8988T (cell line): ENCODE measurements around the gene VPS13D.
"Not testable (repeated sequence)": the region's sequence is repeated elsewhere in the genome, so short reads cannot be mapped to it uniquely, and the experiment has no call there.

ENCODE experiments used
- DNase-seq: peaks from one replicate; pipeline ENCODE4 v3.0.0; 2011

The VPS13D gene

DNA sequence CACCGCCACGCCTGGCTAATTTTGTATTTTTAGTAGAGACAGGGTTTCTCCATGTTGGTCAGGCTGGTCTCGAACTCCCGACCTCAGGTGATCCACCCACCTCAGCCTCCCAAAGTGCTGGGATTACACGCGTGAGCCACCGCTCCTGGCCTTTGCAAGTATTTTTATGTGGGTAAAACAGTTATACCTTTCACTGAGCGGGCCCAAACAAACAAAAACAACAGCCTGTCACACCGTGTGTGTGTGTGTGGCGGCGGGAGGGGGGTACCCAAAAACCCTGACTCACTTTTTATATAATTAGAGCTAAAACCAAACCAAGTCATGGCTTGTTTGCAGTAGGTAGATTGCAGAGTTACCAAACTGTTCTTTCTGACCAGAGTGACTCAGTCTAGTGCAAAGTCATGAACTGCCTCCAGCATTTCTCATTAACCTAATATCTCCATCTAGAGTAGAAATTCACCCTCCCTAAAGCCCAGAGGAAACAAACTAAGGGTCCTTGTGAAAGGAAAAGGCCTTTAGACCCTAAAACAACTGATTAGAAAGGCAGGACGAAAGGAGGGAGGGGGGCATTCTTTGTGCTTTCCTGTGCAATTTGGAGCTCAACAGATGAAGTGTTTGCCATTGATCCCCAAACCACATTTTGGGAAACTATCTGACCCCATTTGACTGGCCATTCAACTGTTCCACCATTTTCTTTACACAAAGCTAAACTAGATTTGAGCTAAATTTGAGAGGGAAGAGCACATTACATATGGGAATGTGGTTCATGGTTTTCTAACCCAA, 207.2 kb downstream of the VPS13D start:
- DNase-seq = no peak

DNA sequence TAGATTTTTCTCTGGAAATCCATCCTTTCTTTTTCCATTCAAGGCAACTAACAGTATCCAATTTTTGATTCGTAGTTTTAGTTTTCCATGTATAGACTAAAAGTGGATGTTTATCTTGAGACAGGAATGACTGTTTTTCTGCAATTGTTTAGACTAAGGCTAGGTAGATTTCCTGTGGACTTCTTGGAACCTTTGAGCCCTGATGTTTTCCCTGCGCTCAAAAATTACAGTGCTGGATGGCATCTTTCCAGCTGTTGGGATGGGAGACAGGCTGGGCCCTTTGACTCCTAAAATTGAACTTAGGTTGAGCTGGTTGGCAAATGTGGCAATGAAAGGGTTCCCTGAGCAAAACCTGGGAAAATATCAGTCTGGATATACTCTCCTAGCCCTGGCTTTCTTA, 207.8 kb downstream of the VPS13D start:
- no peak for DNase-seq

DNA sequence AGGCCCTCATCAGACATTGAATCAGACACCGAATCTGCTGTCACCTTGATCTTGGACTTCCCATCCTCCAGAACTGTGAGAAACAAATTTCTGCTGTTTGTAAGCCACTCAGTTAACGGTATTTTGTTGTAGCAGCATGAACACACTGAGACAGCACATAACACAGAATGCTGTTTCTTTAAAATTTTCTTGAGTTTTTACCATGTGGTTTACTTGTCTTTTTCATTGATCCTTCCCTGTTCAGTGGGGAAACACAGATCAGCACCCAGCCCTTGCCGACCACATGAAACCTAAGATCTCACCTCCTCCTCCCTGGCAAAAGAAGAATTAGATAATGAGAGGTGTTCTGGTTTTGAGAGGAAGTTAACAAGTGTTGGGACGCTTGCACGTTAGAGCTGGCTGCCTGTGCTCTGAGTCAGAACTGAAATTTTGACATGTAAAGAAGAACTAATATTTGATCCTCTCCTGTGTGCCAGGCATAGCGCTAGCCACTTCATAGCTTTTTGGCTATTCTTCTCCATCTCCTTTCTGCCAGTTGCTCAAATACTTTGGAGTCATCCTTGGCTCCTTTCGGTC, 208.6 kb downstream of the VPS13D start:
- no peak for DNase-seq

DNA sequence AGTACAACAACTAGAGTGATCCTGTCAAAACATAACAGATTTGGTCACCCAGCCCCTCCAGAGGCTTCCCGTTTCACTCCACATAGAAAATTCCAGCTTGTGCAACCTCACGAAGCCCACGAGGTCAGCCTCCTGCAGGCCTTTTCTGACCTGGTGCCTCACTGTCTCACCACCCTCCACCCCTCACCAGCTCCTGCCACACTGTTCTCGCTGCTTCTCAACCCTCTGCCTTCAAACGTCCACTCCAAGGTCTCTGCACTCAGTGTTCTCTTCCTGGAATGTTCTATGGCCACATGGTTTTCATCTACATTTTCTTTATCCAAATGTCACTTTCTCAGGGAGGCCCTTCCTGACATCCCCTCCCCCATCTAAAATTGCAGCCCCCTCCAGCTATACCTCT, 209.2 kb downstream of the VPS13D start:
- DNase-seq = no peak

DNA sequence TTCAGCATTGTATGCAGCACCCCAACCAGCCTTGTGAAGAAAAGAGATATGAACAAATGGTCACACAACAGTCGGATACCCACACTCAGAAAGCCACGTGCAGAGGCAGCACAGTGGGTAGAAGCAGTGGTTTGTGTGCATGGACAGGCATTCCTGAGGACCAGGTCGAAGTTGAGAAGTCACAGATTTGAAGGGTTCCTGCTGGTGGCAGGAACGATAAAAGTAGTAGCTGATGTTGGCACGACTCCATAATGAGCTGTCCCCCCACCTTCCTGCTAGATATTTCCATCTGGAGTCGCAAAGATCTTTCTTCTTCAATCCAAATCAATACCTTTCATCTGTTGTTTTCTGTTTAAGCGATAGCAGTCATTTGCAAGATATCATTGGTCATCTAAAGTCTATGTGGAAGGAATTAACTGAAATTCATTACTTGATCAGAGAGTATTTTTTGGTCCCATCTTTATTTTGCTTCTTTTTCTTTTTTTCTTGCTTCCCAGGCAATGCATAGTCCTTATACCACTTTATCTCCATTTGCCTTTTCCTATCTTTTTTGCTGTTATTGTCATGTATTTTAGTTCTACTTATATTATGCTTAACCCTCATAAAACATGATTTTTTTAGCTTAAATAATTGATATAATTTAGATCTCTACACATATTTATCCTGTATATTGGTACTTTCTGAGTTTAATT, 211.7 kb downstream of the VPS13D start:
- DNase-seq = no peak

DNA sequence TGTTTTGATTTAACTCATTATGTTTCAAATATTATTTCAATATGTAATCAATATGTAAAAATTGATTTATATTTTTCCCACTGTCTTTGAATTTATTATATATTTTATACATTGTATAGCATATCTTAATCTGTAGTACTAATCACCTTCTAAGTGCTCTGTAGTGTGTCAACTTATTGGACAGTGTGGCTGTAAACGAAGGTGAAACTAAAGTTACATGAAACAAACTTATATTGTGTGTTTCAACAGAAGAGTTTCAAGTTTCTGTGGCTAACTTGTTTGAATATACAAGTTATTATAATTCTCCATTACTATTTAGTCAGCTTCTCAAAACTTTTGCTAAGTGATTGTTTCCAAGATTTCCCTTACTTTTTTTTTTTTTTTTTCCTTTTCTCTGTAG, 212.4 kb downstream of the VPS13D start:
- DNase-seq = no peak

DNA sequence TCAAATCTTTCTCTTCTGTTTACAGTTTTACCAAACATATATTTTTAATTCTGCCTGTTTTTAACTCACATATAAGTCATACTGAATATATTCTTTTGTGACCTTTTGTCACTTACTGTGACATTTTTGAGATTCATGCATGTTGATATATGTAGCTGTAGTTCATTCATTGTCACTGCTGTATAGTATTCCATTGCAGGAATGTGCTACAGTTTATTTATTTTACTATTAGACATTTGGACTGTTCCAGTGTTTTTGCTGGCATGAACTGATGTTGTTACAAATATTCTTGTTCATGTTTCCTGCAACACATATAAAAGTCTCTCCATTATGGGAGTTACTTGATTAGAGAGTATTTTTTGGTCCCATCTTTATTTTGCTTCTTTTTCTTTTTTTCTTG, 213.3 kb downstream of the VPS13D start:
- no peak for DNase-seq

DNA sequence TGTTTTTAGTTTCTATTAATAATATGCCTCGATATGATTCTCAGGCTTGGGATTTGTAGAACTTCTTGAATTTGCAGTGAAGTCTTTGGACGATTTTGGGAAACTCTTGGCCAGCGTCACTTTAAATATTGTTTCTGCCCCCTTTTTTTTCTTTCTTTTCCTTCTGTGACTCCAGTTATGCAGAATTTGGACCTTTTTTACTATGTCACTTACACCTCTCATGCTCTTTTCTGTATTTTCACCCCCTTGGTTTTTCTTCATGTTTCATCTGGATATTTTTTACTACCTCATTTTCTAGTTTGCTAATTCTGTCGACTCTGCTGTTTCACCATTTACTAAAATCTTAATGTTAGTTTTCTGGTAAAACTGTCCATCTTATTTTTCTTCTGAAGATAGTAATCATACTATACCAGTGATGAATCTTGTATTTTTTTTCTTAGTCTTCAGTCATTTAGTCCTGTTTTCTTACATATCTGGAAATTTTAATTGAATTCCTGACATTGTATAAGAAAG, 214.6 kb downstream of the VPS13D start:
- DNase-seq = no peak

DNA sequence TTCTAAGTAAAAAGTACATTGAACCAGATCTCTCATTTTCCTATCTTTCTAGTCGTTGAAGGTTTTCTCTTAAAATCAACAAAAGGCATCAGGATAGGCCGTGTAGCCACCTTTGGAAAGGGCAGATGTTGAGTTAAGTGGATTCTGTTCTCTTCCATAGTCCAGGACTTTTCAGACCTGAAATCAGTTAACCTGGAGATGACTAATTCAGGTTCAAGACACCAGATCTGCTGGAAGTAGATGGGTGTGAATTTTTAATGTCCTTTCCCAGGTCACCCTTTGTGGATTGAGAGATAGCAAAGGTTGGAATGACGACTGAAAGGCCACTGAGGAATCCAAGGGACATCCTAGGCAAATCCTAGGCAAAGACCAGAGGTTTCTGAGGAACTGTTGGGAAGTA, 215.4 kb downstream of the VPS13D start:
- no peak for DNase-seq

DNA sequence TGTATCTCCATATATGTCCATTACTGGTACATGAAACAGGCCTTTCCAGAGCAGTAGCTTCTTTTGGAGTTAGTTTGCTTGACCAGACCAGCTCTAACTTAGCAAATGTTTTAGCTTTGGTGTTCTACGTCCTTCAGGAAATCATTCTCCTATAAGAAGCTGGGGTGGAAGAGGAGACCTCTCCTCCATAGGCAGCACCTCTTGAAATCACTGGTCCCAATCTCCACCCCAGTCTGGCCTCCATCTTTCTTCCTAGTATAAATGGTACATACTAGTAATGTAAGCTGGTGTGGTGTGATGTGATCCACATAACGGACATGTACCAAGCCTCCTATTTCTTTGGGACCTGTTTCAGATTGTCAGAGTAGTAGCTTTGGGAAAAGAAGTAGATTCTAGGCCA, 216.8 kb downstream of the VPS13D start:
- no peak for DNase-seq

DNA sequence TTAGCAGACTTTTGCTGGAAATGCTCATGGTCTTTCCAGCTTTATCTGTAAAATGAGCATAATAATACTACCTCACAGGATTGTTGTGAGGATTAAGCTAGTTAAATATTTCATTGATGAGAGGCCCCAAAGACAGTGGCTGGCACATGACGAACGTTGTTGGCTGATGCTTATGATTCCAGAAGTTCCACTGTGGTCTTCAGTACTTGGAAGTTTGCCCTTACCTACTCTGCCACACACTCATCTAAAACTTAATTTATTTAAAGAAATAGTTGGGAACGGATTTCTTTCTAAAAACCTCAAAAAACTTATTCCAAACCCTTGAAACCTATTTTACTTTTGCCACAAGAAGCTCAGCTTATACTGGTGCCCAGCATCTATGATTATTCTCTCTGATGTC, 217.5 kb downstream of the VPS13D start:
- DNase-seq = no peak

DNA sequence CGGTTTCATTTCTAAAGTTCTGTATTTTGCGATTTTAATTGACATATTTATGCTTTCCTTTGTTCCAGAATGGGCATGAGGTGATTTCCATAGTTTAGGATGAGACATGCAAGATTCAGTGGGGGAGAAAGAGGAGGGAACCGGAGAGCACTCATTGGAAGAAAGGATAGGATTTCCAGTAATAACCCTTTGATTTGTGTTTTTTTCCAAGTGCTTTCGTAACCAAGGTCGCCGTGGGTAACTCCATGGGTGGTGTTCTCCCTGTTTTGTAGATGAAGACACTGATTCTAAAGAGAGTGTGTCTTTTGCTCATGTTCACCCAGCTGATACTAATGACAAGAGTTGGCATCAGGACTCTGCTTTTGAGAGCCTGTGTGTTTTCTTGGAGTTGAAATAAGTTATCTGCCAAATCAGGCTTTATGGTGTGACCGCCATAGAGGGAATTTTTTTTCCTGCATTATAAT, 218.1 kb downstream of the VPS13D start:
- DNase-seq = no peak

DNA sequence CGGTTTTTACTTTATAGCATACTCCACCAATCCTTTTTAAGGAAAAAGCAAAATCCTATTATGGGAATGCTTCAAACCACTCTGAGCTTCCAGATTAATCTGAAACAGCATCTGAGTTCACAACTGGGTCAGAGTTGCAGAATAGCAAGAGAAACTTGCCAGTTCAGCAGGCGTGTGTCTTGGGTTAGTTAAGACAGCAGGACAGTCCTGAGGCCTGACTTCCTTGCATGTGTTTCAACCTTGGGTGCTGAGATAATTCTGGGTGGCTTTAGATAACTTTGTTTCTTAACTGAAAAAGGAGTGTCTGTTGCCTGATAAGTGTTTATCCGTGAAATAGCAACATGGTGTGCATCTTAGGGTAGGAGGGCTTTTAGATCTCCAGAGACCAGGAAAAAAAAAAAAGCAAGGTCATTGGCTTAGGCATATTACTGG, 218.9 kb downstream of the VPS13D start:
- no peak for DNase-seq

DNA sequence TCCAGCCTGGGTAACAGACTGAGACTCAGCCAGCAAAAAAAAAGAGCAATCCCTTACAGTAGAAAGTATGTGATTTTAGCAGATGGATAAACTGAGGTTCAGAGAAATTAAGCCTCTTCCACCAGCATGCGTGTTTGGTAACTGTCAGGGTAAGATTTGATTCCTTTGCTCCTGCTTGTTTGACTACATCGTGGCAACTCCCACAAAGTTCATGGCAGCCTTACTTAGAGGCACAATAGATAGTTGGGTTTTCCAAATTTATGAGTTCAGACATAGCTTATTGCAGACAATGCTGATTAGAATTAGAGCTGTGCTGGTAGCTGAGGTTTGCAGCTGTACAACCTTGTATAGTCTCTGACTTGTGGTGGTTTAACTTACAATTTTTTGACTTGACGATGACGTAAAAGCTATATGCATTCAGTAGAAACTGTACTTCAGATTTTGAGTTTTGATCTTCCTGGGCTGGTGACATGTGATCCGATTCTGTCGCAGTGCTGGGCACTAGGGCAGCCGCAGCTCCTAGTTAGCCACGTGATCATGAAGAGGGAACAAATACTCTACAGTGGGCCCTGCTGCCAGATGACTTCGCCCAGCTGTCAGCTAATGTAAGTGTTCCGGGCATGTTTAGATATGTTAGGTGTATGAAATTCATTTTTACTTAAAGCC, 220.4 kb downstream of the VPS13D start:
- no peak for DNase-seq

DNA sequence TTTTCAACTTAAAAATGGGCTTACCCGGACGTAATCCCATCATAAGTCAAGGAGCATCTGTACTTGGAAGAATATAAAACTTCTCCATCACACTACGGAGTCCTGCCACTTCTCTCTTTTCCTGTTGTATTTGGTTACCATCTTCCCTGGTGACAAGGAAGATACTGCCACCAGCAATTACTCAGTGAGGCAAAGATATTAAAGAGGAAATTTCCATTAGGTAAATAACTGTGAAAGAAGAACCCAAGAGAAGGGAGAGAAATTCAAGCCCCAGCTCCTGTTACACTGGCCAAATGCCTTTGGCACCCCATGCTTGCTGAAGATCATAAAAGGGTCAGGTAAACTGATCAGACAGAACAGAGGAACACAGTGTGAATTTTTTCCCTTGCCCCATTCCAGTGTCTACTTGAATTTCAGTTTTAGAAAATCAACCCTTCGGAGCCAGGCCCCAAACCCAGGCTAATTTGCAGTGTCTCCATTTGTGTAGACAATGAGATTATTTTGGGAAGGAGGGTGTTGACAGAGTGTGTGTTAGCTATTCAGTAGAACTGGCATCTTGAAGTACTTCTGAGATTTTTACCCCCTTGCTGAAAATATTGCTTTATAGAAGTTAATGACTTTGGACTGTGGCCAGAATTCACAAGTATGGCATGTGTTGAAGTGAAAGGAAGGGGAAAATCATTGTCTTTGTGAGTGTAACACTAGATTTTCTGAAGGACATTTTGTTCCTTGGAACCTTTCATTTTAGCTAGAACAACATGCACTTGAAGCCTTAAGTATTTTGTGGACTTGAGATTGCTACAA, 221.1 kb downstream of the VPS13D start:
- DNase-seq = no peak

DNA sequence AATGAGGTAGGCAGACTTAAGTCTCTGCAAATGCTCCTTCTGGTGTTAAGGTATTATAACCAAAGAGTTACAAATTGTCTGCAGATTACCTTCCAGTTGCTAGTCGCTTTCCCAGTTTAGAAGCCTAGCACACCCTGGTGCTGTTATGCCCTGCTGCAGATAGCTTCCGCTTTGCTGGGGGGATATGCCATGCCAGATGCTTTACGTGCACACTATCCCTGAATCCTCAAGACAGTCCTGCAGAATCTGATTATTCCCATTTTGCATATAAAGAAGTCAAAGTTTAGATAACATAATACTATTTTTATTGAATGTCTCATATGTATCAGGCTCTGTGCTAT, 221.7 kb downstream of the VPS13D start:
- no peak for DNase-seq

DNA sequence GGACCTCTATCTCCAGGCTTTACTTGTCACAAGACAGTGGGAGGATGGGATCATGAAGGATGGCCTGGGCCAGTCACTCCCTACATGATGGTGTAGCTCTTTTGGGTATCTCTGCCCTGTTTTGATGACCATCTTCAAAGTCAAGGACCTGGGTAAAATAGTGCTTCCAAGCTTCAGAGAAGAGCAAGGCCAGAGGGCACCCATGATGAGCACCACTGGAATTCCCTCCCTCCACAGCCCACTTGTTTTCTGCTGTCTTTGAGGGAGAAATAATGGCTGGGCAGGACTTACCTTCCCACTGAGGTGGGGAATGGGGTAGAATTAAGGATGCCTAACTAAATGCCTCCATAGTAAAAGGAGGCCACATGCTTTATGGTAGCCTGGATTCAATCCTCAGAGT, 222.4 kb downstream of the VPS13D start:
- no peak for DNase-seq

DNA sequence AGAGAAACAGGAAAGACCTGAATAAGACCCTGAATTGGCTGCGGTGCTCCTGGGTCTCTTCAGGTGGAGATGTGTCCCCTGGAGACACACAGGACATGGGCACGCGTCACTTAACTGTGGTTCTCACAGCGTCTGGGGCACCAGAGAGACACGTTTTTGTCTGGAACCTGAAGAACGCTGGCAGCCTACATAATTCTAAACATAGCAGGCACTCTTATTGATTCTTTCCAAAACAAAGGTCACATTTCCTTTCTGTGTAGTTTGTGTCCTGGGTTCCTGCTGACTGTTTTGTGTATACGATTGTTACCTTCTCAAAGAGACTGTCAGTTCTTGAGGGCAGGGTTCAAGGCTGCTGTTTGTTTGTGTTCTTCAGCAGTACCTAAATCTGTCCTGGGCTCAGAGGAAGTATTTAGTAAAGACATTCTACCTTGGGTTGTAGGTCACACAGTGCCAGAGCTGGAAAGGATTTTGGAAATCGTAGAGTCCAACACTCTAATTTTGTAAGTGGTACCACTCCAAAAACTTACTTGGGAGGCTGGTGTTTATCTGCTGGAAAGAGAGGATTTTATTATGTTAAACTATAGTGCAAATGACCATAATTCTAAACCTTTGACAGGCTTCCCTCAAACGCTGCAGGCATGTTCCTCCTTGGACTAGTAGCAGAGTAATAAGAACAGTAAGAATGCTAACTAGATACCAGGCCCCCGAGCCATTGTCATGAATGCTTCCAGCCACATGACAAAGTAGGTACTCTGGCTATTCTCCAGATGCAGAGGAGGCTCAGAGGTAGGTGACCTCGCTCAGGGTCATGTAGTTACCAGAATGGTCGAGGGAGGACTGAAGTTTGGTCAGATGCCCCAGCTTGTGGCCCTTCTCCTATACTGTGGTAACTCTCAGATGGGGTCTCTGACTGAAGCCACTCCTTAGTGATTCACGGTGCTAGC, 223.8 kb downstream of the VPS13D start:
- no peak for DNase-seq

DNA sequence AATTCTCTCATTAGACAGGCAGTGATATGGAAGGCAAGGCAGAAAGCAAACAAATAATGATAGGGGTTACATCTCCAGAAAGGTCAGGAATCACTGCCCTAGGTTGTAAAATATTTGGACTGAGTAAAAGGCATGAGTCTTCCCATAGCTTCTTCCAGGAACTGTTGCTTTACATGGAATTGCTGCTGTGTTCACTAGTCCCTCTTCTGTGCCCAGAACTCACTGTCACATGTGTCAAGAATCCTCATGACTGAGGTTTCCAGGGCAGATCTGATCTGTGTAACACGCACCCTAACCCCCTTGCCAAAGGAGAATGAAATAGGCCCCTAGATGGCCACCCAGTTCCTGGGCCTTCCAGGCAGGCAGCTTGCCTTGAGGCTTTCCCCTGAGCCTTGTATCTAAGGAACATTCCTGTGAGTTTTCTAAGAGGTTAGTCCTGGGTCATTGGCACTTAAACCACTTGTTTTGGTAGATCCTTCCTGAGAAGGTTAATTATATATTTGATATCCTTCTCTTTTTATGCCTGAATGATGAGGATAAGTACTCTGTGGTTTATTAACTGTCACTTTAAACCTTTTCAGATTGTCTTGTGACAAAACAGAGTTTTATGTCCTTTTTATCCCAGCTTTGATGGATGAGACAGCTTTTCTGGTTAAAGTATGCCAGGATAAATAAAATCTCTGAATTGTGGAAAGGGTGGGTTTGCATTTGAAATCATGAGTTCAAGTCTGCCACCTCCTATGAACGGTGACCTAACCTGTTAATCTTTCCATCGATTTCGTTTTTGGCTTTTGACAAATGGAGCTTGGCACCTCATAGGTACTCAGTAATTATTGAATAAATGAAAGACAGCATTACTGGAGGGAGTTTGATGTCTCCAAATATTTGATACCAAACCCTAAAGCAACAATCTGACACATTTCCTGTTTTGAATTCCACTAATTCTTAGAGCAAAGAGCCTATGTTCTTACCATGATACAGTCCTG, 224.9 kb downstream of the VPS13D start:
- no peak for DNase-seq

DNA sequence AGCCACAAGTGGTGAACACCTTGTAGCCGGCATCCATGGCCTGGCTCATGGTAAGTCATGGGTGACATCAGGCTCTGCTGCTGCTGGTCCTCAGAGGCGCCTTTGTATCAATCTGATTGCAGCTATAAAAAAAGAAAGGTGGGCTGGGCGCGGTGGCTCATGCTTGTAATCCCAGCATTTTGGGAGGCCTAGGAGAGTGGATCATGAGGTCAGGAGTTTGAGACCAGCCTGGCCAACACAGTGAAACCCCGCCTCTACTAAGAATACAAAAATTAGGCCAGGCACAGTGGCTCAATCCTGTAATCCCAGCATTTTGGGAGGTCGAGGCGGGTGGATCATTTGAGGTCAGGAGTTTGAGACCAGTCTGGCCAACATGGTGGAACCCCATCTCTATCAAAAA, 226.3 kb downstream of the VPS13D start:
- not testable (repeated sequence) for DNase-seq
